ENCODE measurements around the gene FNDC8.
"Not testable (repeated sequence)": the region's sequence is repeated elsewhere in the genome, so short reads cannot be mapped to it uniquely, and the experiment has no call there.

Gene FNDC8

DNA sequence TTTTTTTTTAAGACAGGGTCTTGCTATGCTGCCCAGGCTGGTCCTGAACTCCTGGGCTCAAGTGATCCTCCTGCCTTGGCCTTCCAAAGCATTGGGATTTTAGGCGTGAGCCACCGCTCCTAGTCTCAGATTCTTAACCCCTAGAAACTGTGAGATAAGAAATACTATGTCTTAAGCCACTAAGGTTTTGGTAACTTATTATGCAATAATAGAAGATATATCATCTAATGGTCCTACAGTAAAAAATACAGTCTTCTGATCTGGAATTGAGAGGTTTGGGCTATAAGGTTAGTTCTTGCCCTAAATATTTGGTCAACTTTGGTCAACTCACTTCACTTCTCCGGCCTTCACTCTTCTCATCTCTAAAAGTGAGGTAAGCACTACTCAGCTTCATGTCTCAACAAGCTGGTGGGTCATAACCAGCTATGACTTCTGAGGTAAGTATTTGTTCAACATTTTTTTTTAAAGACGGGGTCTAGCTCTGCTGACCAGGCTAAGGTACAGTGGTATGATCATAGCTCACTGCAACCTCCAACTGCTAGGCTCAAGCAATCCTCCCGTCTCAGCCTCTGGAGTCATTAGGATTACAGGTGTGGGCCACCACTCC, 16.5 kb upstream of the FNDC8 start:
- Histone ChIP-seq H3K27ac (replicated peaks) (no peak overlapping the region), H3K4me3 (replicated peaks; ENCODE audit: insufficient read depth, low read length) (no peak overlapping the region), H3K27me3 (ENCODE audit: insufficient read depth, poor library complexity, severe bottlenecking) (no peaks in the 10 kb centered on the region)
- no peak for TF ChIP-seq POLR2AphosphoS5 (IDR thresholded peaks at IDR 0.05; ENCODE audit: low read depth)
- TF ChIP-seq, protein P1, sequence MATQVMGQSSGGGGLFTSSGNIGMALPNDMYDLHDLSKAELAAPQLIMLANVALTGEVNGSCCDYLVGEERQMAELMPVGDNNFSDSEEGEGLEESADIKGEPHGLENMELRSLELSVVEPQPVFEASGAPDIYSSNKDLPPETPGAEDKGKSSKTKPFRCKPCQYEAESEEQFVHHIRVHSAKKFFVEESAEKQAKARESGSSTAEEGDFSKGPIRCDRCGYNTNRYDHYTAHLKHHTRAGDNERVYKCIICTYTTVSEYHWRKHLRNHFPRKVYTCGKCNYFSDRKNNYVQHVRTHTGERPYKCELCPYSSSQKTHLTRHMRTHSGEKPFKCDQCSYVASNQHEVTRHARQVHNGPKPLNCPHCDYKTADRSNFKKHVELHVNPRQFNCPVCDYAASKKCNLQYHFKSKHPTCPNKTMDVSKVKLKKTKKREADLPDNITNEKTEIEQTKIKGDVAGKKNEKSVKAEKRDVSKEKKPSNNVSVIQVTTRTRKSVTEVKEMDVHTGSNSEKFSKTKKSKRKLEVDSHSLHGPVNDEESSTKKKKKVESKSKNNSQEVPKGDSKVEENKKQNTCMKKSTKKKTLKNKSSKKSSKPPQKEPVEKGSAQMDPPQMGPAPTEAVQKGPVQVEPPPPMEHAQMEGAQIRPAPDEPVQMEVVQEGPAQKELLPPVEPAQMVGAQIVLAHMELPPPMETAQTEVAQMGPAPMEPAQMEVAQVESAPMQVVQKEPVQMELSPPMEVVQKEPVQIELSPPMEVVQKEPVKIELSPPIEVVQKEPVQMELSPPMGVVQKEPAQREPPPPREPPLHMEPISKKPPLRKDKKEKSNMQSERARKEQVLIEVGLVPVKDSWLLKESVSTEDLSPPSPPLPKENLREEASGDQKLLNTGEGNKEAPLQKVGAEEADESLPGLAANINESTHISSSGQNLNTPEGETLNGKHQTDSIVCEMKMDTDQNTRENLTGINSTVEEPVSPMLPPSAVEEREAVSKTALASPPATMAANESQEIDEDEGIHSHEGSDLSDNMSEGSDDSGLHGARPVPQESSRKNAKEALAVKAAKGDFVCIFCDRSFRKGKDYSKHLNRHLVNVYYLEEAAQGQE (IDR thresholded peaks at IDR 0.05; ENCODE audit: insufficient replicate concordance, low read depth): no peak
- TF ChIP-seq, protein P2, sequence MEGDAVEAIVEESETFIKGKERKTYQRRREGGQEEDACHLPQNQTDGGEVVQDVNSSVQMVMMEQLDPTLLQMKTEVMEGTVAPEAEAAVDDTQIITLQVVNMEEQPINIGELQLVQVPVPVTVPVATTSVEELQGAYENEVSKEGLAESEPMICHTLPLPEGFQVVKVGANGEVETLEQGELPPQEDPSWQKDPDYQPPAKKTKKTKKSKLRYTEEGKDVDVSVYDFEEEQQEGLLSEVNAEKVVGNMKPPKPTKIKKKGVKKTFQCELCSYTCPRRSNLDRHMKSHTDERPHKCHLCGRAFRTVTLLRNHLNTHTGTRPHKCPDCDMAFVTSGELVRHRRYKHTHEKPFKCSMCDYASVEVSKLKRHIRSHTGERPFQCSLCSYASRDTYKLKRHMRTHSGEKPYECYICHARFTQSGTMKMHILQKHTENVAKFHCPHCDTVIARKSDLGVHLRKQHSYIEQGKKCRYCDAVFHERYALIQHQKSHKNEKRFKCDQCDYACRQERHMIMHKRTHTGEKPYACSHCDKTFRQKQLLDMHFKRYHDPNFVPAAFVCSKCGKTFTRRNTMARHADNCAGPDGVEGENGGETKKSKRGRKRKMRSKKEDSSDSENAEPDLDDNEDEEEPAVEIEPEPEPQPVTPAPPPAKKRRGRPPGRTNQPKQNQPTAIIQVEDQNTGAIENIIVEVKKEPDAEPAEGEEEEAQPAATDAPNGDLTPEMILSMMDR (IDR thresholded peaks at IDR 0.05; ENCODE audit: insufficient read depth, low read length): no peak
- TF ChIP-seq SPI1 (IDR thresholded peaks at IDR 0.05; ENCODE audit: borderline replicate concordance, low read depth): no peak
- TF ChIP-seq GABPA (IDR thresholded peaks at IDR 0.05; ENCODE audit: low read depth): no peak
- no peak for DNase-seq (ENCODE audit: low read depth in 1 of 2, low spot score in 1 of 2)

DNA sequence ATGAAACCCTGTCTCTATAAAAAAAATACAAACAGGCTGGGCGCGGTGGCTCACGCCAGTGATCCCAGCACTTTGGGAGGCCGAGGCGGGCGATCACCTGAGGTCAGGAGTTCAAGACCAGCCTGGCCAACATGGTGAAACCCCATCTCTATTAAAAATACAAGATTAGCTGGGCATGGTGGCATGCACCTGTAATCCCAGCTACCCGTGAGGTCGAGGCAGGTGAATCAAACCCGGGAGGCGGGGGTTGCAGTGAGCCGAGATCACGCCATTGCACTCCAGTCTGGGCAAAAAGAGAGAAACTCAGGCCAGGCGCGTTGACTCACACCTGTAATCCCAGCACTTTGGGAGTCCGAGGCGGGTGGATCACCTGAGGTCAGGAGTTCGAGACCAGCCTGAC, 10.6 kb upstream of the FNDC8 start:
- H3K27ac ChIP-seq (replicated peaks); DNase-seq (ENCODE audit: low read depth in 1 of 2, low spot score in 1 of 2); H3K4me3 ChIP-seq (replicated peaks; ENCODE audit: insufficient read depth, low read length); H3K27me3 ChIP-seq (ENCODE audit: insufficient read depth, poor library complexity, severe bottlenecking): not testable (repeated sequence)

DNA sequence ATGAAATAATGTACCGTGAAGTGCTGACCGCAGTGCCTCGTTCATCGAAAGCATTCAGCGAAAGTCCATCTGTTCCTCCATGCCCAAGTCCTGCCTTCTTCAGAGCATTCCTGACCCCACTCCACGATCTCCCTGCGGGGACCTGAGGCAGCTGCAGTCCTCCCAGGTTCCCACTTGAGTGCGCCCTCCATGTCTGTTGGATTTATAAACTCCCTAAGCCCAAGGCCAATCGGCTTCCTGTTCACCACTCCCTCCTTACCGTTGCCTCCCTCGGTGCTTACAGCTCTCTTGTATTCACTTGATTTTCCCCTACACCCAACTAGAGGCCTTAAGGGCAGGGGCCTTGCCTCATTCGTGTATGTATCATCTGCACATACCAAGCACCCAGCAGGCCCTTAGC, 4.6 kb upstream of the FNDC8 start:
- TF ChIP-seq, protein P1 (IDR thresholded peaks at IDR 0.05; ENCODE audit: insufficient replicate concordance, low read depth): no peak
- TF ChIP-seq, protein P2 (IDR thresholded peaks at IDR 0.05; ENCODE audit: insufficient read depth, low read length): no peak
- TF ChIP-seq SPI1 (IDR thresholded peaks at IDR 0.05; ENCODE audit: borderline replicate concordance, low read depth) (no peak), GABPA (IDR thresholded peaks at IDR 0.05; ENCODE audit: low read depth) (no peak), POLR2AphosphoS5 (IDR thresholded peaks at IDR 0.05; ENCODE audit: low read depth) (no peak)

DNA sequence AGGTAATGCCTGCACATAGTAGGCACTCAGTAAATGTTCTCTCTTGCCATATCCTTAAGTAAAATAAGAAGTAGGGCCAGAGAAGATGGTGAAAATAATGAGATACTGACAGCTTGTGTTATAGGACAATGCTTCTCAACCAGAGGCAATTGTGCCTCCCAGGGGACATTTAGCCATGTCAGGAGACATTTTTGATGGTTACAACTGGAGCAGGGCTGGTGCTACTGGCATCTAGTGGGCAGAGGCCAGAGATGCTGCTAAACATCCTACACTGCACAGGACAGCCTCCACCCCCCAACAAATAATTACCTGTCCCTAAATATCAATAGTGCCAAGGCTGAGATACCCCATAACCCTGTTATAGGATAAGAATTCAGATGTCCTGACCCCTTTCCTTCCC, 3.4 kb upstream of the FNDC8 start:
- no peak overlapping the region for H3K4me3 ChIP-seq (replicated peaks; ENCODE audit: insufficient read depth, low read length)
- no peak overlapping the region for H3K27ac ChIP-seq (replicated peaks)
- DNase-seq (ENCODE audit: low read depth in 1 of 2, low spot score in 1 of 2): peak in 1 of 2 experiments; percentile 63
- no peaks in the 10 kb centered on the region for H3K27me3 ChIP-seq (ENCODE audit: insufficient read depth, poor library complexity, severe bottlenecking)
- TF ChIP-seq, protein P2 (IDR thresholded peaks at IDR 0.05; ENCODE audit: insufficient read depth, low read length): peak; percentile 41
- TF ChIP-seq, protein P1 (IDR thresholded peaks at IDR 0.05; ENCODE audit: insufficient replicate concordance, low read depth): no peak

More for the DNA sequence above, 4.6 kb upstream of the FNDC8 start:
- no peak overlapping the region for H3K4me3 ChIP-seq (replicated peaks; ENCODE audit: insufficient read depth, low read length)
- H3K27ac ChIP-seq (replicated peaks): no peak overlapping the region
- no peaks in the 10 kb centered on the region for H3K27me3 ChIP-seq (ENCODE audit: insufficient read depth, poor library complexity, severe bottlenecking)
- DNase-seq (ENCODE audit: low read depth in 1 of 2, low spot score in 1 of 2): no peak

All from HL-60 (cell line).